K562 (cell line): ENCODE data around the gene CTDSPL. TPM values are rescaled to one million over a fixed set of nuclear protein-coding genes. Genes with fewer than 3 reads are reported as not detected.

Experiments
- ATAC-seq: fragments of 200-7000 bp; cut with Tn5 transposase; 3 replicates; pipeline ENCODE4 v1.9.1; 2020; ENCODE audit warnings: moderate library complexity
- BruUV-seq: library from RNA; stranded (reverse); fragments of 400-500 nt; replicated peaks from 2 replicates; lab custom pipeline; 2021; lab: Mats Ljungman, UMichigan
- CTCF ChIA-PET: fragments of 300-600 bp; formaldehyde crosslinking; extraction: SDS; loops from one replicate; lab custom pipeline; 2021; ENCODE audit warnings: low intra/inter-chr PET ratio; lab: Yijun Ruan, JAX
- POLR2A ChIA-PET: fragments of 300-600, 350-650 bp; sonication (Branson Sonifier 250); formaldehyde crosslinking; extraction: SDS; loops from one replicate; lab custom pipeline; 2021; ENCODE audit warnings: antibody characterized with exemption, inconsistent platforms; lab: Yijun Ruan, JAX
- DNase-seq, 4 experiments: peaks; one replicate each; pipeline versions ENCODE4 v3.0.0 to v3.0.0-alpha.2; 2011 to 2018; ENCODE audit warnings: low spot score in 3 of 4, mixed read lengths in 3 of 4; ENCODE audit errors: extremely low read depth in 1 of 4
- FAIRE-seq: peaks from 2 replicates; lab custom pipeline; 2011; peaks lifted over from hg19 to GRCh38; lab: Jason Lieb, UNC
- H2AFZ ChIP-seq: 2 replicates; pipeline ENCODE4 v1.6.0; 2011; ENCODE audit warnings: low read depth, low read length, control low read depth, inconsistent platforms
- H3K27ac ChIP-seq: fragments of 200-600 bp; 3 replicates; pipeline ENCODE4 v1.8.0; 2011; ENCODE audit warnings: low read depth, mild to moderate bottlenecking, control low read depth, inconsistent platforms, low read length, moderate library complexity, mixed read lengths; ENCODE audit errors: extremely low read depth
- H3K27me3 ChIP-seq, 2 experiments: fragments of 300-600 bp in 1 of 2; 2 replicates in 1 of 2; 3 replicates in 1 of 2; pipeline versions ENCODE4 v1.6.0 to v1.8.0; 2011; ENCODE audit warnings: inconsistent platforms in 2 of 2, low read length in 2 of 2, mild to moderate bottlenecking in 1 of 2, mixed read lengths in 1 of 2, moderate library complexity in 1 of 2; ENCODE audit not compliant: control insufficient read depth in 2 of 2, insufficient read depth in 2 of 2
- H3K36me3 ChIP-seq: fragments of 300-600 bp; 3 replicates; pipeline ENCODE4 v1.8.0; 2011; ENCODE audit warnings: mild to moderate bottlenecking, low read length, inconsistent platforms; ENCODE audit not compliant: control insufficient read depth, insufficient read depth
- H3K4me1 ChIP-seq, 2 experiments: fragments of 200-600 bp in 1 of 2; replicated peaks in 1 of 2; 2 replicates in 1 of 2; 3 replicates in 1 of 2; pipeline versions ENCODE4 v1.5.1 to v1.8.0; 2011; ENCODE audit warnings: inconsistent platforms in 2 of 2, low read length in 2 of 2, mild to moderate bottlenecking in 1 of 2, mixed read lengths in 1 of 2, moderate library complexity in 1 of 2; ENCODE audit not compliant: control insufficient read depth in 2 of 2, insufficient read depth in 2 of 2
- H3K4me2 ChIP-seq: 2 replicates; pipeline ENCODE4 v1.6.1; 2011; ENCODE audit warnings: low read length, control low read depth, inconsistent platforms, mixed read lengths; ENCODE audit not compliant: insufficient read depth
- H3K4me3 ChIP-seq: fragments of 200-600 bp; sonication (generic), shearing (Covaris generic); 2 replicates; pipeline ENCODE4 v1.5.1; 2016; ENCODE audit warnings: control low read depth, inconsistent platforms
- H3K79me2 ChIP-seq: fragments of 200-600 bp; 3 replicates; pipeline ENCODE4 v1.8.0; 2011; ENCODE audit warnings: low read length, inconsistent platforms; ENCODE audit not compliant: control insufficient read depth, insufficient read depth
- H3K9ac ChIP-seq, 2 experiments: 2 replicates each; pipeline versions ENCODE4 v1.6.0 to v1.6.1; 2011; ENCODE audit warnings: low read depth in 2 of 2, low read length in 2 of 2, control low read depth in 1 of 2, inconsistent platforms in 1 of 2, mild to moderate bottlenecking in 1 of 2, mixed read lengths in 1 of 2; ENCODE audit not compliant: insufficient read depth in 1 of 2
- H3K9me1 ChIP-seq: one replicate; pipeline ENCODE4 v1.6.0; 2011; ENCODE audit warnings: inconsistent platforms, mild to moderate bottlenecking, low read length, moderate library complexity; ENCODE audit not compliant: control insufficient read depth, insufficient read depth
- H3K9me3 ChIP-seq: replicated peaks from 2 replicates; pipeline ENCODE4 v1.5.1; 2011; ENCODE audit warnings: low read depth, low read length, inconsistent platforms; ENCODE audit not compliant: control insufficient read depth, insufficient read depth
- H4K20me1 ChIP-seq: replicated peaks from 2 replicates; pipeline ENCODE4 v1.6.1; 2011; ENCODE audit warnings: low read length, inconsistent platforms, mixed read lengths; ENCODE audit not compliant: control insufficient read depth, insufficient read depth
- EGR1 ChIP-seq: fragments of 450-650 bp; conservative IDR thresholded peaks from 2 replicates; pipeline ENCODE4 v1.6.1; 2017; ENCODE audit warnings: mild to moderate bottlenecking
- ETS2 ChIP-seq: IDR thresholded peaks from 2 replicates; pipeline ENCODE4 v1.6.1; 2016; ENCODE audit warnings: borderline replicate concordance, missing genetic modification characterization, mild to moderate bottlenecking, moderate library complexity, missing compliant biosample characterization; ENCODE audit not compliant: poor library complexity, severe bottlenecking
- KDM1A ChIP-seq, 2 experiments: fragments of 450-650 bp; IDR thresholded peaks; 2 replicates each; pipeline ENCODE4 v1.6.1; 2016; ENCODE audit warnings: mild to moderate bottlenecking in 2 of 2
- KLF10 ChIP-seq: fragments of 250-450 bp; sonication (Bioruptor Pico); IDR thresholded peaks from 2 replicates; pipeline ENCODE4 v1.6.1; 2021; ENCODE audit warnings: matching md5 sums
- NFE2L1 ChIP-seq: fragments of 450-650 bp; IDR thresholded peaks from 2 replicates; pipeline ENCODE4 v1.6.1; 2016; ENCODE audit warnings: missing genetic modification characterization, low read depth, mild to moderate bottlenecking, missing compliant biosample characterization, moderate library complexity, borderline replicate concordance
- PATZ1 ChIP-seq: fragments of 250-450 bp; sonication (Bioruptor Pico); IDR thresholded peaks from 2 replicates; pipeline ENCODE4 v1.5.0; 2020; ENCODE audit warnings: mild to moderate bottlenecking, borderline replicate concordance
- RBM39 ChIP-seq: fragments of 200-400 bp; formaldehyde crosslinking; optimal IDR thresholded peaks from 2 replicates; pipeline ENCODE3; 2018; ENCODE audit warnings: low read depth, low read length
- STAT5B ChIP-seq: fragments of 250-450 bp; sonication (Bioruptor Pico); IDR thresholded peaks from 2 replicates; pipeline ENCODE4 v1.8.0; 2021; ENCODE audit warnings: mild to moderate bottlenecking, inconsistent platforms
- TCFL5 ChIP-seq: fragments of 250-450 bp; sonication (Bioruptor Pico); conservative IDR thresholded peaks from 2 replicates; pipeline ENCODE4 v1.6.1; 2021; ENCODE audit warnings: mild to moderate bottlenecking, moderate library complexity, matching md5 sums
- ZNF143 ChIP-seq: sonication (generic); formaldehyde crosslinking; IDR thresholded peaks from 2 replicates; pipeline ENCODE4 v1.9.0; 2022; ENCODE audit warnings: mild to moderate bottlenecking, missing genetic modification reagents
- ZNF146 ChIP-seq: IDR thresholded peaks from one replicate; pipeline ENCODE4 v1.6.1; 2018; ENCODE audit warnings: missing compliant biosample characterization; ENCODE audit not compliant: unreplicated experiment
- ZNF740 ChIP-seq, 3 experiments: fragments of 200-800 bp in 1 of 3; sonication (Bioruptor generic) in 1 of 3; sonication (generic) in 1 of 3; formaldehyde crosslinking in 1 of 3; IDR thresholded peaks; 2 replicates each; pipeline versions ENCODE4 v1.6.1 to v1.8.0; 2016 to 2022; ENCODE audit warnings: mild to moderate bottlenecking in 2 of 3, missing compliant biosample characterization in 2 of 3, missing genetic modification characterization in 2 of 3, missing genetic modification reagents in 1 of 3
- ZSCAN29 ChIP-seq: fragments of 450-650 bp; IDR thresholded peaks from 2 replicates; pipeline ENCODE4 v1.6.1; 2017
- WGBS: fragments of 100-300 bp; shearing (Covaris generic); methylation state at CpG from one replicate; pipeline ENCODE4 v1.1.6; 2016; ENCODE audit warnings: low coverage, mixed read lengths; ENCODE audit not compliant: insufficient coverage; ENCODE audit errors: missing lambda C conversion rate; 5-methylcytosine and 5-hydroxymethylcytosine counted together
- in situ Hi-C: fragments of 300-500 bp; cut with MboI; formaldehyde crosslinking; loops from 4 replicates; pipeline ENCODE4 v1.15.0; 2018; ENCODE audit warnings: inconsistent platforms, mixed read lengths
- intact Hi-C: fragments of 100-400 bp; cut with micrococcal nuclease; formaldehyde crosslinking; loops from 2 replicates; pipeline ENCODE4 v1.14.2; 2022
- polyA plus RNA-seq, 8 experiments: library from polyadenylated mRNA; depleted of rRNA in 4 of 8; stranded (reverse) in 5 of 8; unstranded in 3 of 8; fragments of >200 nt; fragmentation: Nextera tagmentation in 2 of 8; fragmentation: Illumina TruSeq in 1 of 8; extraction: Ambion mirVana in 2 of 8; extraction: Trizol in 1 of 8; gene quantifications; 2 replicates each; pipeline versions ENCODE4 v1.2.1 to v1.2.3, GENCODE V29; 2011 to 2014; ENCODE audit warnings: inconsistent platforms in 1 of 8, missing spikeins in 1 of 8
- total RNA-seq, 7 experiments: library from RNA; depleted of rRNA in 6 of 7; stranded (reverse); fragments of >200 nt in 6 of 7; fragmentation: Illumina TruSeq in 2 of 7; extraction: Trizol in 2 of 7; gene quantifications; 2 replicates each; pipeline versions ENCODE4 v1.2.1 to v1.2.3, GENCODE V29; 2011 to 2021; ENCODE audit warnings: low replicate concordance in 1 of 7
- TF ChIP-seq, protein P1 (sequence below): fragments of 250-450 bp; sonication (Bioruptor Pico); IDR thresholded peaks from 2 replicates; pipeline ENCODE4 v1.4.0; 2020; ENCODE audit warnings: mild to moderate bottlenecking, moderate library complexity

Gene CTDSPL
- total and polyA plus RNA-seq, 9 of the 15 experiments (the other 6 are each of a cell fraction or from before 2014, with no cell fraction given): 5.1 to 19.3 (median 11.3) TPM

- CTCF ChIA-PET: no interaction called here
- no peak overlapping the region for H3K27ac ChIP-seq
- POLR2A ChIA-PET: interaction anchor here (1.9 kb wide), 1 partner anchor 16 kb away, joined by 5 read pairs; no protein-coding TSS in a partner anchor
- H3K9ac ChIP-seq: 0 out of 4 replicates have a peak overlapping the region, but pooled peaks of 1 of the 2 experiments have one; percentile 7
- no TSS peak for BruUV-seq
- DNase-seq (no peak), FAIRE-seq (no peak), ATAC-seq (no peak)
- 60% methylated on average over 5 of the region's 6 CpGs for WGBS
- H3K4me3 ChIP-seq: no peak overlapping the region
- H3K9me1 ChIP-seq: no peaks in the 10 kb centered on the region
- peaks cover 11% of the 10 kb centered on the region for H3K36me3 ChIP-seq
- no peak overlapping the region for H3K4me2 ChIP-seq
- H3K27me3 ChIP-seq: no peaks in the 10 kb centered on the region
- H4K20me1 ChIP-seq: no peaks in the 10 kb centered on the region
- H2AFZ ChIP-seq: peak overlapping the region; percentile 47; the same call in 1 of the 2 replicates
- peaks cover 19% of the 10 kb centered on the region for H3K79me2 ChIP-seq
- H3K4me1 ChIP-seq: peaks cover 59 to 73% of the 10 kb centered on the region in 2 experiments
- no peak for TF ChIP-seq KLF10 (CRISPR knock-in tag)
- no peak for TF ChIP-seq NFE2L1
- no peak for TF ChIP-seq ZSCAN29
- TF ChIP-seq, protein P1, sequence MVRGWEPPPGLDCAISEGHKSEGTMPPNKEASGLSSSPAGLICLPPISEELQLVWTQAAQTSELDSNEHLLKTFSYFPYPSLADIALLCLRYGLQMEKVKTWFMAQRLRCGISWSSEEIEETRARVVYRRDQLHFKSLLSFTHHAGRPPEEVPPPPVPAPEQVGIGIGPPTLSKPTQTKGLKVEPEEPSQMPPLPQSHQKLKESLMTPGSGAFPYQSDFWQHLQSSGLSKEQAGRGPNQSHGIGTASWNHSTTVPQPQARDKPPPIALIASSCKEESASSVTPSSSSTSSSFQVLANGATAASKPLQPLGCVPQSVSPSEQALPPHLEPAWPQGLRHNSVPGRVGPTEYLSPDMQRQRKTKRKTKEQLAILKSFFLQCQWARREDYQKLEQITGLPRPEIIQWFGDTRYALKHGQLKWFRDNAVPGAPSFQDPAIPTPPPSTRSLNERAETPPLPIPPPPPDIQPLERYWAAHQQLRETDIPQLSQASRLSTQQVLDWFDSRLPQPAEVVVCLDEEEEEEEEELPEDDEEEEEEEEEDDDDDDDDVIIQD (CRISPR knock-in tag): no peak
- no peak for TF ChIP-seq ZNF143 (CRISPR knock-in tag)
- no peak for TF ChIP-seq ZNF146 (CRISPR knock-in tag)
- no peak for TF ChIP-seq STAT5B (CRISPR knock-in tag)
- TF ChIP-seq ETS2: no peak
- no peak for TF ChIP-seq ZNF740 (CRISPR knock-in tag; IDR thresholded peaks at IDR 0.05)
- TF ChIP-seq ZNF740 (tag; IDR thresholded peaks at IDR 0.05): no peak
- no peak for TF ChIP-seq TCFL5
- no peak for TF ChIP-seq KDM1A (IDR thresholded peaks at IDR 0.05)
- TF ChIP-seq PATZ1 (CRISPR knock-in tag): no peak
- no peak for TF ChIP-seq RBM39
- no peak for TF ChIP-seq EGR1
- in situ Hi-C loops (no loop called here), intact Hi-C loops (no loop called here)
- no peaks in the 10 kb centered on the region for H3K9me3 ChIP-seq
These were observed 129.4 kb downstream of the CTDSPL start for GRCh38 chr3:37991109-37991508.
